GM12801 (cell line): ENCODE data around the gene TTC9C.

Experiments
- TF ChIP-seq, protein P1 (sequence below): IDR thresholded peaks from one replicate; pipeline ENCODE4 v1.5.1; 2011; ENCODE audit warnings: control low read depth; ENCODE audit not compliant: insufficient read length; ENCODE audit errors: extremely low read depth

TTC9C gene

DNA sequence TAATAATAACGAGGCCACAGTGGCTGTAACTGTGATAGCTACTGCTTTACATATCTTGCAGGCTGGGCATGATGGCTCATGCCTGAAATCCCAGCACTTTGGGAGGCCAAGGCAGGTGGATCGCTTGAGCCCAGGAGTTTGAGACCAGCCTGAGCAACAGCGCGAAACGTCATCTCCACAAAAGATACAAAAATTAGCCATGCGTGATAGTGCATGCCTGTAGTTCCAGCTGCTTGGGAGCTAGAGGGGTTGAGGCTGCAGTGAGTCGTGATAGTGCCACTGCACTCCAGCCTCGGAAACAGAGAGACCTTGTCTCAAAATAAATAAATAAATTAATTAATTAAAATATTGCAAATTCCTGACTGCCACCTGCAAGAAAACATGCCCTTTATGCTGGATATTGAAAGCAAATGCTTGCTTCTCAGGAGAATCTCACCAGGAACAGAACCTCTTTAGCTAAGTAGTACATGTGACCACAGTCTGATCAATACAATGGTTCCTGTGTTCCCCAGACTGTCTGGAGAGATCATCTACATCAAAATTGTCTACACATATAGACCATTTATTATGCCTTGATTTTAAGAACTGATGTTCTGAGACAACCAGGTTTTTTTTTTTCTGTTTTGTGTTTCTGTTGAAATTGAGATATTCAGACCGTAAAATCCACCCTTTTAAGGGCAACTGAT is 19.3 kb downstream of the TTC9C start:
- TF ChIP-seq, protein P1, sequence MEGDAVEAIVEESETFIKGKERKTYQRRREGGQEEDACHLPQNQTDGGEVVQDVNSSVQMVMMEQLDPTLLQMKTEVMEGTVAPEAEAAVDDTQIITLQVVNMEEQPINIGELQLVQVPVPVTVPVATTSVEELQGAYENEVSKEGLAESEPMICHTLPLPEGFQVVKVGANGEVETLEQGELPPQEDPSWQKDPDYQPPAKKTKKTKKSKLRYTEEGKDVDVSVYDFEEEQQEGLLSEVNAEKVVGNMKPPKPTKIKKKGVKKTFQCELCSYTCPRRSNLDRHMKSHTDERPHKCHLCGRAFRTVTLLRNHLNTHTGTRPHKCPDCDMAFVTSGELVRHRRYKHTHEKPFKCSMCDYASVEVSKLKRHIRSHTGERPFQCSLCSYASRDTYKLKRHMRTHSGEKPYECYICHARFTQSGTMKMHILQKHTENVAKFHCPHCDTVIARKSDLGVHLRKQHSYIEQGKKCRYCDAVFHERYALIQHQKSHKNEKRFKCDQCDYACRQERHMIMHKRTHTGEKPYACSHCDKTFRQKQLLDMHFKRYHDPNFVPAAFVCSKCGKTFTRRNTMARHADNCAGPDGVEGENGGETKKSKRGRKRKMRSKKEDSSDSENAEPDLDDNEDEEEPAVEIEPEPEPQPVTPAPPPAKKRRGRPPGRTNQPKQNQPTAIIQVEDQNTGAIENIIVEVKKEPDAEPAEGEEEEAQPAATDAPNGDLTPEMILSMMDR, result no peak

DNA sequence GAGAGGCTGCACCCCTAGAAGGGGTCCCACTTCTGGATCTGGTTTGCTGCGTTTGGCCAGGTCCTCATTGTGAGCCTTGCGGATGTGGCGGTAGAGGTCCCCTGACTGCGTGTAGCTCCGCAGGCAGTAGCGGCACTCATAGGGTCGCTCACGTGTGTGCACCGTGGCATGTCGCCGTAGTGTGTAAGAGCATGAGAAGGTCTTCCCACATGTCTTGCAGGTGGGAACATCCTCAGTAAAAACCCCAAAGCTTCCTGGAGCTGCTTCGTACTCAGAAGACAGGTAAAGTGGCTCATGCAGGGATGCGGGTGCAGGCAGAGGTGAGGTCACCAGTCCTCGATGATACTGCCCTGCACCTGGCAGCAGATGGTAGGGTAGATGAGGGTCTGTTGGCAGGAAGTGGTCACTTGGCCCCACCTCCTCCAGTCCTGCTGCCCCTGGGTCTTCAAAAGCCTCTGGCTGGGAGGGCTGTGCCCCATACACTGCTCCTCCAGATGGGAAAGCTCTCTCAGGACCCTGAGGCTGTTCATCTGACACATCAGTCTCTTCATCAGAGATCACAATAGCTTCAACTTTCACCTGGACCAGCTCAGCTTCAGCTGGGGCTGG is 24.0 kb downstream of the TTC9C start:
- TF ChIP-seq, protein P1, result no peak

DNA sequence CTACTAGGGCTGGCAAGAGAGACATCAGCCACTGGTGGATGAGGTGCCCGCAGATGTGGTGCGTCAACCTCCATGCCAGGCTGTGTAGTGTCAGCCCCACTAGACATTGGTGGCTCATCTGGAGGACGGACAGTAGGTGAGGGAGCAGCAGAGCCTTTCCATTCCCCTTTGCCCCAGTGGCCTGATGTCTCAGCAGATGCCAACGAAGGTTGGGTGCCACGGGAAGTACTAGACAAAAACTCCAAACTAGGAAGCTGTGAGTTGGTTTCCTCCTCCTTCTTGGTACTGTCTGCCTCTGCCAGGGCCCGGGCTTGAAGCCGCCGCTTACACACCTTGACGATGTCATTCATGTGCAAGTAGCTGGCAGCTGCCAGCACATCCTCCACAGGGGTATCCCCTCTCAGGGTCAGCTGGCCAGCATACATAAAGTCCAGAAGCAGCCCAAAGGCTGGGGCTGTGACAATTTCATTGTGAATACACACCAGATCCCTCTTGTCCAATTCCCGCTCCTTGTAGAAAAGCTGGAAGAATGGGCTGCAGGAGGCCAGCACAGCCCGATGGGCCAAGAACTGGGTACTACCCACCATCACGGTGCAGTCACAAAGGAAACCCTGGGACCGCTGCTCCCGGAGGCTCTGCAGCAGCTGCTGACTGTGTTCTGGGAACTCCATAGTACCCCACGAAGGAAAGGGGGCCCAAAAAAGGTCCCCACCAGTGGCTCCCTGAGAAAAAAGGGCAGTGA is 24.9 kb downstream of the TTC9C start:
- TF ChIP-seq, protein P1, result no peak

DNA sequence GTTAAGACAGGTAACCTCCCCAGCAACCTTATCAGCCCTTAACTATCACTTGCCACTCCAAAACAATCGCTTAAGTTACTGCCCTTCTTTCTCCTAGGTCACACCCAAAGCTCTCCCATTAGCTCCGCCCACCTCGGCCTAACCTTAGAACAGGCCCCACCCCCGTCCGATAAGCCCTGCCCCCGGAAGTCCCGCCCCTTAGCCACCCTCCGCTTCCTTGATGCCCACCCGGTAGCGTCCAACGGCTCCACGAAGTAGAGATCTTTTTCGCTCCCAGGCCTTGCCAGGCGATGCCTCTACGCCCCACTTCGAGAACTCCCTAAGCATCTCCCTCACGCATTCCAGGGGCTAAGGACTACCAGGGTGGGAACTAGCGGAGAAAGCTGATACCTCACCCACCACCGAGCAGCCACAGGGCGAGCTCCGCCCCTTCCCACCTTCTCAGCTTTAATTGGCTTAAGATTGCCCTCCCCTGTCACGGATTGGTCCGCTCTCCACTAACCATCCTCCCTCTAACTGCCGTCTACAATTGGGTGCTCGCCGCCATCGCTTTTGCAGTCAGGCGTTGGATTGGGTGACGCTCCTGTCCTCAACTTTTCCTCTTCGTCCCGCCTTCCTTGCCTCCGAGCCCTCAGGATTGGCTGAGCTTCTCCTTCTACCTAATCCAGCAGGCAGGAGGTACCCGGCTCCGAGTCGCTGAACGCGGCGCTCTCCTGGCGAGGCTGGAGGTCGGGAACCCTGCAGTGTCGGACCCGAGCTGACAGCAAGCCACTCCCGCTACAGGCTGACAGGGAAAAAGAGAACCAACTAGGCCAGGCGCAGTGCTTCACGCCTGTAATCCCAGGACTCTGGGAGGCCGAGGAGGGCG is 25.7 kb downstream of the TTC9C start, which contains the start of gene ZBTB3:
ZBTB3 (minus strand) TSS at position 425 of the 868 bp plus-strand sequence. CDS start 496 bp downstream, outside the sequence.
- TF ChIP-seq, protein P1, result no peak

DNA sequence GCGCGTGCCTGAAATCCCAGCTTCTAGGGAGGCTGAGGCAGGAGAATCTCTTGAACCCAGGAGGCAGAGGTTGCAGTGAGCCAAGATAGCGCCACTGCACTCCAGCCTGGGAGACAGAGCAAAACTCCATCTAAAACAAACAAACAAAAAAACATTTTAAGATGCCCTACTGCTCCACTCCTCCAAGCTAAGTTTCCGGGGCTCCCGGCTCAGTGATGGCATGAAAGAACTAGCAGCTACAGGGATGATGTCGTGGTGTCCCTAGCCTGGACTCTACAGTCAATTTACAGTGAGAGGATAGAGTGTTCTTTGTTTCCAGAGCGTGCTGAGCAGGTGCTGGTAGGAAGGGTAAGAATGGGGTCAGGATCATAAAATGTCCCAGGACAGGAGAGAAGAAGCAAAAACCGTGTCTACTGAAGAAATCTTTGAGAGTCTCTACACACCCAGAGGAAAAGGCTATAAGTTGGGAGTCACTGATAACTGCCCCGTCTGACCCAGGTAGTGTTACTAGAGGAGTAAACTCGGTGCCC is 26.9 kb downstream of the TTC9C start:
- TF ChIP-seq, protein P1, result no peak

DNA sequence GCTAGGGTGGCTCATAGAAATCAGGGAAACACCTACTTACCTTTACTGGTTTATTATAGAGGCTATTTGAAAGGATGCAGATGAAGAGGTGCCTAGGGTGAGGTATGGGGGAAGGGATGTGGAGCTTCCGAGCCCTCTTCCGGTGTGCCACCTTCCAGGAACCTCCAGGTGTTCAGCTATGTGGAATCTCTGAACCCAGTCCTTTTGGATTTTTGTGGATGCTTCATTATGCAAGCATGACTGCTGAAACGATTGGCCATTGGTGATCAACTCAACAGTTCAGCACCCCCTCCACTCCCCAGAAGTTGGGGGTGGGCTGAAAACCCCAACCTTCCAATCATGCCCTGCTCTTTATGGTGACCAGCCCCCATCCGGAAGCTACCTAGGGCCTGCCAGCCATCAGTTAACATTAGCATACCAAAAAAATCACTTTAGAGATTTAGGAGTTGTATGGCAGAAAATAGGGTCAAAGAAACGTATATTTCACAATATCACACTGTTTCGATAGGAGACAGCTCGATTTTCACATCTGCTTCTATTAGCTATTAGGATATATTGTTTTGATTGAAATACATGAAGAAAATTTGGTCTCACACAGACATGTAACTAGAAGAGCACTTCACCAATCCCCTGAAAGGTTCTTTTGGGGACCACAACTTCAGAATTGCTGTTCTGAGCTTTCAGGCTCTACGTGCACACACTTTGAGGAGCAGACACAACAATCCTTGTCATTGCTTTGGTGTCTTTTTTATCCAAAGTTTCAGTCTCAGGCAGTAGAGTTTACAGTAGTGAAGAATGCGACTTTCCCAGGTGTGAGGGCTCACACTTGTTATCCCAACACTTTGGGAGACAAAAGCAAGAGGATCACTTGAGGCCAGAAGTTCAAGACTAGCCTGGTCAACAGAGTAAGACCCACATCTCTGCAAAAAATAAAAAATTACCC is 29.8 kb downstream of the TTC9C start:
- TF ChIP-seq, protein P1, result no peak
